ENCODE data around the gene AICDA. TPM values are rescaled to one million over a fixed set of nuclear protein-coding genes. Genes with fewer than 3 reads are reported as not detected.
"Not testable (repeated sequence)": the region's sequence is repeated elsewhere in the genome, so short reads cannot be mapped to it uniquely, and the experiment has no call there.

The AICDA gene
- total RNA-seq, 1 donor from 2014 or later = 0.75 TPM

GRCh38 chr12:8629486-8630033, 16.9 kb upstream of the AICDA start:
- Histone ChIP-seq H3K4me3 (no peak overlapping the region), H3K4me1 (no peaks in the 10 kb centered on the region), H3K27ac (no peak overlapping the region), H3K27me3 (no peaks in the 10 kb centered on the region), H3K9me3 (no peaks in the 10 kb centered on the region), H3K36me3 (no peaks in the 10 kb centered on the region)
- ATAC-seq (no peak), DNase-seq (no peak)
- TF ChIP-seq, protein P1, sequence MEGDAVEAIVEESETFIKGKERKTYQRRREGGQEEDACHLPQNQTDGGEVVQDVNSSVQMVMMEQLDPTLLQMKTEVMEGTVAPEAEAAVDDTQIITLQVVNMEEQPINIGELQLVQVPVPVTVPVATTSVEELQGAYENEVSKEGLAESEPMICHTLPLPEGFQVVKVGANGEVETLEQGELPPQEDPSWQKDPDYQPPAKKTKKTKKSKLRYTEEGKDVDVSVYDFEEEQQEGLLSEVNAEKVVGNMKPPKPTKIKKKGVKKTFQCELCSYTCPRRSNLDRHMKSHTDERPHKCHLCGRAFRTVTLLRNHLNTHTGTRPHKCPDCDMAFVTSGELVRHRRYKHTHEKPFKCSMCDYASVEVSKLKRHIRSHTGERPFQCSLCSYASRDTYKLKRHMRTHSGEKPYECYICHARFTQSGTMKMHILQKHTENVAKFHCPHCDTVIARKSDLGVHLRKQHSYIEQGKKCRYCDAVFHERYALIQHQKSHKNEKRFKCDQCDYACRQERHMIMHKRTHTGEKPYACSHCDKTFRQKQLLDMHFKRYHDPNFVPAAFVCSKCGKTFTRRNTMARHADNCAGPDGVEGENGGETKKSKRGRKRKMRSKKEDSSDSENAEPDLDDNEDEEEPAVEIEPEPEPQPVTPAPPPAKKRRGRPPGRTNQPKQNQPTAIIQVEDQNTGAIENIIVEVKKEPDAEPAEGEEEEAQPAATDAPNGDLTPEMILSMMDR (IDR thresholded peaks at IDR 0.05) = no peak
- intact Hi-C loops (cut with DNase I) = no loop called here

DNA sequence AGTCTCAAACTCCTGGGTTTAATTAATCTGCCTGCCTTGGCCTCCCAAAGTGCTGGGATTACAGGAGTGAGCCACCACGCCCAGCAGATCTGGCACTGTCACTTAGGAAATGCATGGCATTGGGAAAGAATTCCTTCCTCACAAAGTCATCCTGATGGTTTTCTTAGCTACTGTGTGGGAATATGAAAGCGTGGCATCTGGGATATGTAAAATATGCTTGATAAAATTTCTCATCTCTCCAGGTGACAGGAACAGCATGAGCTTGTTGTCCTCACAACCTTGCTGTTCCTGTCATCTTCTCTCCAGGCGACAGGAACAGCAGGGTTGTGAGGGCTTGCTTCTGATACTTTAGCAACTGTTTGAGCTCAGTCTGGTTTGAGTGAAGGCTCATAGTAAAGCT, 16.1 kb upstream of the AICDA start:
- TF ChIP-seq, protein P1 (IDR thresholded peaks at IDR 0.05) = no peak
- H3K36me3 ChIP-seq = no peaks in the 10 kb centered on the region
- no peak overlapping the region for H3K4me3 ChIP-seq
- H3K9me3 ChIP-seq = no peaks in the 10 kb centered on the region
- H3K27me3 ChIP-seq = no peaks in the 10 kb centered on the region
- H3K4me1 ChIP-seq = no peaks in the 10 kb centered on the region
- H3K27ac ChIP-seq = no peak overlapping the region
- ATAC-seq (no peak), DNase-seq (no peak)
- intact Hi-C loops (cut with DNase I) = no loop called here

DNA sequence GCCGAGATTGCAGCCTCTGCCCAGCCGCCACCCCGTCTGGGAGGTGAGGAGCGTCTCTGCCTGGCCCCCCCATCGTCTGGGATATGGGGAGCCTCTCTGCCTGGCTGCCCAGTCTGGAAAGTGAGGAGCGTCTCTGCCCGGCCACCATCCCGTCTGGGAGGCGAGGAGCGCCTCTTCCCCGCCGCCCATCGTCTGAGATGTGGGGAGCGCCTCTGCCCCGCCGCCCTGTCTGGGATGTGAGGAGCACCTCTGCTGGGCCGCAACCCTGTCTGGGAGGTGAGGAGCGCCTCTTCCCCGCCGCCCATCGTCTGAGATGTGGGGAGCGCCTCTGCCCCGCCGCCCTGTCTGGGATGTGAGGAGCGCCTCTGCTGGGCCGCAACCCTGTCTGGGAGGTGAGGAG, 12.1 kb upstream of the AICDA start:
- H3K4me1 ChIP-seq; H3K27ac ChIP-seq; DNase-seq; ATAC-seq; intact Hi-C loops (cut with DNase I); H3K9me3 ChIP-seq; H3K36me3 ChIP-seq; H3K4me3 ChIP-seq; H3K27me3 ChIP-seq: not testable (repeated sequence)

DNA sequence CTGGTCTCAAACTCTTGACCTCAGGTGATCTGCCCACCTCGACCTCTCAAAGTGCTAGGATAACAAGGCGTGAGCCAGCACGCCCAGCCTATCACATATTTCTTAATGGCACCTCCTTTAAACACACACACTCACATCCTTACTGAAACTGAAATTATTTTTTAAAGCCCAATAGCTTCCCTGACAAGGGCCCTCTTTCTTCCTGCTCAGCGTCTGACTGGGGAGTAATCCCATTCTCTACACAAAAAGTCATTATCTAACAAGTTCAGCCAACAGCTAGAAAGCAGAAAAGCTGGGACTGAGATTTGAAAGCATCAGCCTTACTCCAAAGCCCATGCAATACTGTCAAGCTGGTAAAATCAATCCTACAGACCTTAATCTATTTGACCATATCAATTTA, 10.0 kb upstream of the AICDA start:
- no peak for DNase-seq
- Histone ChIP-seq H3K4me1 (no peaks in the 10 kb centered on the region), H3K27me3 (no peaks in the 10 kb centered on the region), H3K9me3 (no peaks in the 10 kb centered on the region), H3K27ac (no peak overlapping the region), H3K4me3 (no peak overlapping the region), H3K36me3 (no peaks in the 10 kb centered on the region)
- TF ChIP-seq, protein P1 (IDR thresholded peaks at IDR 0.05) = no peak
- ATAC-seq = no peak
- intact Hi-C loops (cut with DNase I) = no loop called here

- ATAC-seq (no peak), DNase-seq (no peak)
- no peak overlapping the region for H3K27ac ChIP-seq
- TF ChIP-seq, protein P1 (IDR thresholded peaks at IDR 0.05) = no peak
- H3K9me3 ChIP-seq = no peaks in the 10 kb centered on the region
- H3K36me3 ChIP-seq = no peaks in the 10 kb centered on the region
- H3K4me1 ChIP-seq = no peaks in the 10 kb centered on the region
- no peak overlapping the region for H3K4me3 ChIP-seq
- intact Hi-C loops (cut with DNase I) = no loop called here
- no peaks in the 10 kb centered on the region for H3K27me3 ChIP-seq
These were observed 2.5 kb upstream of the AICDA start for GRCh38 chr12:8615206-8615605.

DNA sequence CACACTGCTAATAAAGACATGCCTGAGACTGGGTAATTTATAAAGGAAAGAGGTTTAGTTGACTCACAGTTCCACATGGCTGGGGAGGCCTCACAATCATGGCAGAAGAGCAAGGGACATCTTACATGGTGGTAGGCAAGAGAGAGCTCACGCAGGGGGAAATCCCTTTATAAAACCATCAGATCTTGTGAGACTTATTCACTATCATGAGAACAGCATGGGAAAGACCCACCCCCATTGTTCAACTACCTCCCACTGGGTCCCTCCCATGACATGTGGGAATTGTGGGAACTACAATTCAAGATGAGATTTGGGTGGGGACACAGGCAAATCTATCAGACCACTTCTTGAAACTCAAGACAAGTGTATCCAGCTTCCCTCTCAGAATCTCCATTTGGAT, 1.2 kb upstream of the AICDA start:
- H3K27me3 ChIP-seq, H3K9me3 ChIP-seq: not testable (repeated sequence)

GRCh38 chr12:8609061-8609570, 3.5 kb downstream of the AICDA start:
- intact Hi-C loops (cut with DNase I) = loop anchor here (10.0 kb wide), 1 partner anchor 64 kb away; the partner anchor contains the start of gene CLEC4E
- TF ChIP-seq, protein P1 (IDR thresholded peaks at IDR 0.05) = peak; percentile 72
- Histone ChIP-seq H3K4me1 (no peaks in the 10 kb centered on the region), H3K36me3 (no peaks in the 10 kb centered on the region), H3K27me3 (no peaks in the 10 kb centered on the region), H3K9me3 (no peaks in the 10 kb centered on the region), H3K27ac (no peak overlapping the region), H3K4me3 (no peak overlapping the region)
- peak; percentile 74 for ATAC-seq
- no peak for DNase-seq

More for the DNA sequence above, 1.2 kb upstream of the AICDA start:
- intact Hi-C loops (cut with DNase I); H3K4me3 ChIP-seq; H3K36me3 ChIP-seq; DNase-seq; ATAC-seq; H3K27ac ChIP-seq; H3K4me1 ChIP-seq: not testable (repeated sequence)

Data from upper lobe of right lung (tissue), 1 donor.